HepG2 (cell line): ENCODE measurements around the gene CD4. TPM values are rescaled to one million over a fixed set of nuclear protein-coding genes. Genes with fewer than 3 reads are reported as not detected.

Experiments used
- ASH2L ChIP-seq: fragments of 300-600, 200-600 bp; sonication (generic); IDR thresholded peaks from 2 replicates; pipeline ENCODE4 v1.7.0; 2017; ENCODE audit warnings: low read depth, mild to moderate bottlenecking, moderate library complexity, mixed read lengths, low read length; ENCODE audit not compliant: insufficient read length
- CENPT ChIP-seq: sonication (generic); formaldehyde crosslinking; IDR thresholded peaks from 2 replicates; pipeline ENCODE4 v1.8.0; 2022; ENCODE audit warnings: low read depth, mild to moderate bottlenecking, moderate library complexity, missing genetic modification reagents
- CHD2 ChIP-seq: IDR thresholded peaks from 2 replicates; pipeline ENCODE4 v1.6.1; 2011; ENCODE audit warnings: low read depth, low read length, improper control_type of control experiment
- GABPA ChIP-seq, 2 experiments: IDR thresholded peaks; 2 replicates each; pipeline ENCODE4 v1.6.1; 2011 to 2016; ENCODE audit warnings: low read depth in 2 of 2, low read length in 1 of 2, missing biosample characterization in 1 of 2, missing genetic modification characterization in 1 of 2
- GTF2F1 ChIP-seq: fragments of 150-350 bp; IDR thresholded peaks from 2 replicates; pipeline ENCODE4 v1.6.1; 2014; ENCODE audit warnings: low read length
- HOXD1 ChIP-seq: sonication (generic); formaldehyde crosslinking; IDR thresholded peaks from 2 replicates; pipeline ENCODE4 v1.5.0; 2020; ENCODE audit warnings: missing genetic modification reagents
- KMT2B ChIP-seq: IDR thresholded peaks from 2 replicates; pipeline ENCODE4 v1.6.1; 2016; ENCODE audit warnings: missing genetic modification reagents, missing compliant biosample characterization
- NFIC ChIP-seq: IDR thresholded peaks from 2 replicates; pipeline ENCODE4 v1.6.1; 2012; ENCODE audit warnings: mild to moderate bottlenecking, low read length, inconsistent platforms
- NRL ChIP-seq: sonication (generic); formaldehyde crosslinking; IDR thresholded peaks from 2 replicates; pipeline ENCODE4 v1.5.0; 2020; ENCODE audit warnings: missing genetic modification reagents, mild to moderate bottlenecking, moderate library complexity, borderline replicate concordance
- PTBP1 ChIP-seq: fragments of 200-400 bp; formaldehyde crosslinking; IDR thresholded peaks from 2 replicates; pipeline ENCODE4 v1.6.1; 2018; ENCODE audit warnings: low read length, low read depth; ENCODE audit not compliant: poor library complexity, severe bottlenecking
- SOX13 ChIP-seq, 3 experiments: fragments of 450-650 bp in 1 of 3; sonication (generic) in 1 of 3; formaldehyde crosslinking in 1 of 3; IDR thresholded peaks in 2 of 3; conservative IDR thresholded peaks in 1 of 3; 2 replicates each; pipeline versions ENCODE4 v1.5.0 to v1.6.1; 2016 to 2020; ENCODE audit warnings: antibody characterized with exemption in 1 of 3, mild to moderate bottlenecking in 1 of 3, missing compliant biosample characterization in 1 of 3, missing genetic modification reagents in 1 of 3, moderate library complexity in 1 of 3
- ZNF614 ChIP-seq: IDR thresholded peaks from 2 replicates; pipeline ENCODE4 v1.6.1; 2018; ENCODE audit warnings: missing biosample characterization, missing genetic modification reagents, inconsistent platforms, borderline replicate concordance
- ZNF761 ChIP-seq: sonication (generic); formaldehyde crosslinking; conservative IDR thresholded peaks from 2 replicates; pipeline ENCODE4 v1.4.0; 2020; ENCODE audit warnings: mild to moderate bottlenecking, missing genetic modification reagents
- ZNF816 ChIP-seq: sonication (generic); formaldehyde crosslinking; IDR thresholded peaks from 2 replicates; pipeline ENCODE4 v1.8.0; 2022; ENCODE audit warnings: missing genetic modification reagents, mild to moderate bottlenecking, borderline replicate concordance
- ZSCAN31 ChIP-seq: sonication (generic); formaldehyde crosslinking; IDR thresholded peaks from 2 replicates; pipeline ENCODE4 v1.5.0; 2020; ENCODE audit warnings: low read depth, mild to moderate bottlenecking, missing genetic modification reagents
- polyA plus RNA-seq, 8 experiments: library from polyadenylated mRNA; depleted of rRNA in 3 of 8; stranded (reverse) in 7 of 8; unstranded in 1 of 8; fragments of >200 nt; fragmentation: Illumina TruSeq in 4 of 8; extraction: Trizol in 4 of 8; gene quantifications; 2 replicates each; pipeline versions ENCODE4 v1.2.1 to v1.2.3, GENCODE V29; 2011 to 2016; ENCODE audit warnings: low read depth in 4 of 8, missing spikeins in 1 of 8, mixed read lengths in 1 of 8; ENCODE audit not compliant: insufficient read depth in 1 of 8
- total RNA-seq, 5 experiments: library from RNA; depleted of rRNA; stranded (reverse); fragments of >200 nt; fragmentation: Illumina TruSeq; extraction: Trizol; gene quantifications; 2 replicates each; pipeline ENCODE4 v1.2.3, GENCODE V29; 2016; ENCODE audit warnings: low read depth in 1 of 5
- TF ChIP-seq, protein P1 (sequence below): sonication (generic); formaldehyde crosslinking; IDR thresholded peaks from 2 replicates; pipeline ENCODE4 v1.8.0; 2023; ENCODE audit warnings: mild to moderate bottlenecking, missing genetic modification reagents
- TF ChIP-seq, protein P2 (sequence below): sonication (generic); formaldehyde crosslinking; IDR thresholded peaks from 2 replicates; pipeline ENCODE4 v1.4.0; 2020; ENCODE audit warnings: mild to moderate bottlenecking, missing genetic modification reagents, borderline replicate concordance
- TF ChIP-seq, protein P3 (sequence below): sonication (generic); formaldehyde crosslinking; IDR thresholded peaks from 2 replicates; pipeline ENCODE4 v1.4.0; 2020; ENCODE audit warnings: missing genetic modification reagents
- TF ChIP-seq, protein P4 (sequence below): sonication (generic); formaldehyde crosslinking; conservative IDR thresholded peaks from 2 replicates; pipeline ENCODE4 v1.8.1; 2023; ENCODE audit warnings: missing genetic modification reagents

Gene CD4
- total and polyA plus RNA-seq, 2 of the 13 experiments (the other 11 are each of a cell fraction or from before 2014, with no cell fraction given) = 0.07 to 0.95 TPM

DNA sequence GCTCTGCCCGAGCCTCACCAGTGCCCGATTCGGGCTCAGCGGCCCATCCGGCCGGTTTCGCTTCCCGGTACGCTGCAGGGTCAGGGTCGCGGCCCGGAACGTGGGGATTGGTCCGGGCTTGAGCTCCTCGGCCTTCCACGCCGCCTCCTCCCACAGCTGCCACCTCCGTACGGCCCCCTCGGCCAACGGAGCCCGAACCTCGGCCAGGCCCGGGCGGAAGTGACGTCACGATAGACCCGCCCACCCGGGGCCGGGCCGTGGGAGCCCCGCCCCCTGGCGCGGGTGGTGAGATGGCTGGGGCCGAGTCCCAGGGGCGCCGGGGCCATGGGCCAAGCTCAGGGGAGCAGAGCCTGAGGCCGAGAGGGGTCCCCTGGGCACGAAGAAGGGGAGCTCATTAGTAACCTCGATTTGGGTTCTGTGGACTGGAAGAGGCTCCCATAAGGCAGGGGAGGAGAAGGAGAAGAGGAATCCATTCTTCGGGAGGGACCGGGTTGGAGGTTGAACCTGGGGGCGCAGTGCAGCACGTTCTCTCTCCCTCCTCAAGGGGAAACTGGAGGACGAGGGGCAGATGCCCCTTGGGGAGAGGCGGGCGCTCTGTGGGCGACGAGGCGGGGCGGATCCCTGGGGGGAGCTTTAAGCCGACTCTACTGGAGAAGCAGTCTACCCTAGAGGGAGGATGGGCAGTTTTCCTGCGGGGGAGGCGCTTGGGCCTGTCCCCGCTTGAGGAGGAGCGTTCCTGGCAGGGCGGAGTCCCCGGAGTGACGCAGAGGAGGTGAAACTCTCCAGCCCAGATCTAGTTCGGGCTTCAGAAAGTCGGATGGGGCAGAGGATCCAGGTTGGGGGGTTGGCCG is 36.2 kb upstream of the CD4 start, which contains the start of gene MLF2 (continued):
- TF ChIP-seq, protein P1, sequence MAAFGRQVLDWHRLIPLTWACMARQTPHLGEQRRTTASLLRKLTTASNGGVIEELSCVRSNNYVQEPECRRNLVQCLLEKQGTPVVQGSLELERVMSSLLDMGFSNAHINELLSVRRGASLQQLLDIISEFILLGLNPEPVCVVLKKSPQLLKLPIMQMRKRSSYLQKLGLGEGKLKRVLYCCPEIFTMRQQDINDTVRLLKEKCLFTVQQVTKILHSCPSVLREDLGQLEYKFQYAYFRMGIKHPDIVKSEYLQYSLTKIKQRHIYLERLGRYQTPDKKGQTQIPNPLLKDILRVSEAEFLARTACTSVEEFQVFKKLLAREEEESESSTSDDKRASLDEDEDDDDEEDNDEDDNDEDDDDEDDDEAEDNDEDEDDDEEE (CRISPR knock-in tag) = peak; percentile 89; the same call in 1 of the 2 replicates
- TF ChIP-seq NRL (CRISPR knock-in tag) (0 out of 2 replicates have a peak, but pooled peaks have one; percentile 37), HOXD1 (CRISPR knock-in tag) (peak; percentile 60; the same call in 1 of the 2 replicates), NFIC (no peak), GTF2F1 (no peak), GABPA (IDR thresholded peaks at IDR 0.05; ENCODE audit: low read depth, low read length) (peak; percentile 71), GABPA (CRISPR knock-in tag; IDR thresholded peaks at IDR 0.05; ENCODE audit: low read depth) (peak; percentile 85), SOX13 (IDR thresholded peaks at IDR 0.05) (no peak), SOX13 (CRISPR knock-in tag; conservative IDR thresholded peaks at IDR 0.05 in 1 of 2, IDR thresholded peaks at IDR 0.05 in 1 of 2) (0 out of 4 replicates have a peak, but pooled peaks of 1 of the 2 experiments have one; percentile 28), ZNF614 (CRISPR knock-in tag) (peak; percentile 46; the same call in 1 of the 2 replicates), ZNF816 (CRISPR knock-in tag) (peak; percentile 40; the same call in 1 of the 2 replicates), CHD2 (peak; percentile 31; the same call in 1 of the 2 replicates), ZNF761 (CRISPR knock-in tag) (no peak; the same call in 1 of the 2 replicates), ASH2L (peak; percentile 63), CENPT (CRISPR knock-in tag) (0 out of 2 replicates have a peak, but pooled peaks have one; percentile 53), PTBP1 (no peak), KMT2B (CRISPR knock-in tag) (peak; percentile 66), ZSCAN31 (CRISPR knock-in tag) (peak; percentile 58; the same call in 1 of the 2 replicates)
- TF ChIP-seq, protein P2, sequence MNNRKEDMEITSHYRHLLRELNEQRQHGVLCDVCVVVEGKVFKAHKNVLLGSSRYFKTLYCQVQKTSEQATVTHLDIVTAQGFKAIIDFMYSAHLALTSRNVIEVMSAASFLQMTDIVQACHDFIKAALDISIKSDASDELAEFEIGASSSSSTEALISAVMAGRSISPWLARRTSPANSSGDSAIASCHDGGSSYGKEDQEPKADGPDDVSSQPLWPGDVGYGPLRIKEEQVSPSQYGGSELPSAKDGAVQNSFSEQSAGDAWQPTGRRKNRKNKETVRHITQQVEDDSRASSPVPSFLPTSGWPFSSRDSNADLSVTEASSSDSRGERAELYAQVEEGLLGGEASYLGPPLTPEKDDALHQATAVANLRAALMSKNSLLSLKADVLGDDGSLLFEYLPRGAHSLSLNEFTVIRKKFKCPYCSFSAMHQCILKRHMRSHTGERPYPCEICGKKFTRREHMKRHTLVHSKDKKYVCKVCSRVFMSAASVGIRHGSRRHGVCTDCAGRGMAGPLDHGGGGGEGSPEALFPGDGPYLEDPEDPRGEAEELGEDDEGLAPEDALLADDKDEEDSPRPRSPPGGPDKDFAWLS (CRISPR knock-in tag) = 0 out of 2 replicates have a peak, but pooled peaks have one; percentile 15
- TF ChIP-seq, protein P3, sequence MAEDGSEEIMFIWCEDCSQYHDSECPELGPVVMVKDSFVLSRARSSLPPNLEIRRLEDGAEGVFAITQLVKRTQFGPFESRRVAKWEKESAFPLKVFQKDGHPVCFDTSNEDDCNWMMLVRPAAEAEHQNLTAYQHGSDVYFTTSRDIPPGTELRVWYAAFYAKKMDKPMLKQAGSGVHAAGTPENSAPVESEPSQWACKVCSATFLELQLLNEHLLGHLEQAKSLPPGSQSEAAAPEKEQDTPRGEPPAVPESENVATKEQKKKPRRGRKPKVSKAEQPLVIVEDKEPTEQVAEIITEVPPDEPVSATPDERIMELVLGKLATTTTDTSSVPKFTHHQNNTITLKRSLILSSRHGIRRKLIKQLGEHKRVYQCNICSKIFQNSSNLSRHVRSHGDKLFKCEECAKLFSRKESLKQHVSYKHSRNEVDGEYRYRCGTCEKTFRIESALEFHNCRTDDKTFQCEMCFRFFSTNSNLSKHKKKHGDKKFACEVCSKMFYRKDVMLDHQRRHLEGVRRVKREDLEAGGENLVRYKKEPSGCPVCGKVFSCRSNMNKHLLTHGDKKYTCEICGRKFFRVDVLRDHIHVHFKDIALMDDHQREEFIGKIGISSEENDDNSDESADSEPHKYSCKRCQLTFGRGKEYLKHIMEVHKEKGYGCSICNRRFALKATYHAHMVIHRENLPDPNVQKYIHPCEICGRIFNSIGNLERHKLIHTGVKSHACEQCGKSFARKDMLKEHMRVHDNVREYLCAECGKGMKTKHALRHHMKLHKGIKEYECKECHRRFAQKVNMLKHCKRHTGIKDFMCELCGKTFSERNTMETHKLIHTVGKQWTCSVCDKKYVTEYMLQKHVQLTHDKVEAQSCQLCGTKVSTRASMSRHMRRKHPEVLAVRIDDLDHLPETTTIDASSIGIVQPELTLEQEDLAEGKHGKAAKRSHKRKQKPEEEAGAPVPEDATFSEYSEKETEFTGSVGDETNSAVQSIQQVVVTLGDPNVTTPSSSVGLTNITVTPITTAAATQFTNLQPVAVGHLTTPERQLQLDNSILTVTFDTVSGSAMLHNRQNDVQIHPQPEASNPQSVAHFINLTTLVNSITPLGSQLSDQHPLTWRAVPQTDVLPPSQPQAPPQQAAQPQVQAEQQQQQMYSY (CRISPR knock-in tag) = peak; percentile 16; the same call in 1 of the 2 replicates
- TF ChIP-seq, protein P4, sequence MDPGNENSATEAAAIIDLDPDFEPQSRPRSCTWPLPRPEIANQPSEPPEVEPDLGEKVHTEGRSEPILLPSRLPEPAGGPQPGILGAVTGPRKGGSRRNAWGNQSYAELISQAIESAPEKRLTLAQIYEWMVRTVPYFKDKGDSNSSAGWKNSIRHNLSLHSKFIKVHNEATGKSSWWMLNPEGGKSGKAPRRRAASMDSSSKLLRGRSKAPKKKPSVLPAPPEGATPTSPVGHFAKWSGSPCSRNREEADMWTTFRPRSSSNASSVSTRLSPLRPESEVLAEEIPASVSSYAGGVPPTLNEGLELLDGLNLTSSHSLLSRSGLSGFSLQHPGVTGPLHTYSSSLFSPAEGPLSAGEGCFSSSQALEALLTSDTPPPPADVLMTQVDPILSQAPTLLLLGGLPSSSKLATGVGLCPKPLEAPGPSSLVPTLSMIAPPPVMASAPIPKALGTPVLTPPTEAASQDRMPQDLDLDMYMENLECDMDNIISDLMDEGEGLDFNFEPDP (CRISPR knock-in tag) = no peak
